Right renal cortex interstitium (tissue), 3 donors: ENCODE results near the gene DGKI. TPM values are rescaled to one million over a fixed set of nuclear protein-coding genes. Genes with fewer than 3 reads are reported as not detected.
"Not testable (repeated sequence)": the region's sequence is repeated elsewhere in the genome, so short reads cannot be mapped to it uniquely, and the experiment has no call there.

Source experiments
- DNase-seq, 3 donors: peaks; one replicate each; pipeline ENCODE4 v3.0.0-alpha.2; 2013; ENCODE audit warnings: low read depth in 3 of 3, low spot score in 2 of 3
- polyA plus RNA-seq, 3 donors: library from polyadenylated mRNA; unstranded; fragments of 120-200 nt; gene quantifications; one replicate each; pipeline ENCODE4 v1.2.1, GENCODE V29; 2013; ENCODE audit not compliant: insufficient read length in 3 of 3

DGKI gene
- polyA plus RNA-seq, 3 donors = 1.4 to 1.9 (median 1.8) TPM

- no peak for DNase-seq
Measured at GRCh38 chr7:137489880-137490279, 356.9 kb downstream of the DGKI start.

- DNase-seq = no peak
Measured at GRCh38 chr7:137488038-137488437, 358.7 kb downstream of the DGKI start.

DNA sequence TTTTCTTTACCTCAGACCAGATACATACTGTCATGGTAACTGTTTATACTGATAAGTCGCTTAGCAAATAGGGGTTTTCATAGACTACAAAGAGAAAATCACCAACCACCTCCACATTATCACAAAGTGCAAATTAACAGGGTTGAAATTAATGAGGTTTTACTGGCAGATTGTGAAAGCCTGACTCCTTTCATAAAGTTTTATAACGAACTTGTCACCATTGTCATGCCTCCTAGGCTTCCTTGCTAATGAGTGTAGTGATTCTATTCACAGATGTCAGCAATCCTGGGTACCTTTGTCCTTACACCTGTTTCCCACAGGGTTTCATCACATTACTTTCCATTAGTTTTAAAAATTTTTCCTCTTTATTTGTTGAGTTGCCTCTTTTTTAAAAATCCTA, 361.0 kb downstream of the DGKI start:
- DNase-seq = no peak

DNA sequence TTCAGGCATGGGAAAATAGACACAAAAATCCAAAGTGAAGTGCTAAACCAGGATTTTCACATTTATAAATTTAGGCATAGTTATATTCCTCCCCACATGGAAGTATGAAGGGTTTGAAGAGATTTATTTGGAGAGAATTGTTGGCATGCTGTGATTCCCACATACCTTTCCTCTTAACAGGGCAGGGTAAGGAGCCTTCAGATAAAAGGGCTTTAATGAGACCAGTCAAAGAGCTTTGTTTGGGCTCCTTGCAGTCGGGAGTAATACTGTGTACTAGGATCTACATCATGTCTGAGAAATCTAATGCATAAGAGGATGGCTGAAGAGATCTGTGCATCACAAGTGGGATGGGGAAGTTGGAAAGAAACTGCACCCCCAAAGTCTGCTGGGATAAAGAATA, 362.4 kb downstream of the DGKI start:
- no peak for DNase-seq

GRCh38 chr7:137482466-137482865, 364.3 kb downstream of the DGKI start:
- DNase-seq = no peak

GRCh38 chr7:137480824-137481365, 365.9 kb downstream of the DGKI start:
- DNase-seq = no peak

GRCh38 chr7:137480401-137480800, 366.4 kb downstream of the DGKI start:
- DNase-seq = no peak

DNA sequence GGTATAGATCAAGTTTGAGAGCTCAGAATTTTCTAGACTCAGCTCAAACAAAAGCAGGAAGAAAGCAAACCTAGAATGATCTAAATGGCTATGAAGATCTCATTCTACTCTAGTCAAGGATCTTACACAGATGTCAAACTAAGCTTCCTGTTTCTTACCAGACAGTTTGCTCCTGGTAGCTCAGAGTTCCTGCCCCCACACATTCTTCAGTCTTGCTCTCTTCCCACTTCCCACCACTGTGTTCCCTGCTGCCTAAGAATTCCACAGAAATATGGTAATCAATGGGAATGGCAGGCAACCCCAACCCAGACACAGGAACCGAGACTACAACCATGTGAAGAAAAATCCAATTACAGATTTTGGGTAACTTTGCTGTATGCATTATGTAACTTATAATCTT, 369.8 kb downstream of the DGKI start:
- DNase-seq = no peak

GRCh38 chr7:137475966-137476365, 370.8 kb downstream of the DGKI start:
- DNase-seq = no peak

GRCh38 chr7:137474540-137475026, 372.2 kb downstream of the DGKI start:
- DNase-seq = no peak

DNA sequence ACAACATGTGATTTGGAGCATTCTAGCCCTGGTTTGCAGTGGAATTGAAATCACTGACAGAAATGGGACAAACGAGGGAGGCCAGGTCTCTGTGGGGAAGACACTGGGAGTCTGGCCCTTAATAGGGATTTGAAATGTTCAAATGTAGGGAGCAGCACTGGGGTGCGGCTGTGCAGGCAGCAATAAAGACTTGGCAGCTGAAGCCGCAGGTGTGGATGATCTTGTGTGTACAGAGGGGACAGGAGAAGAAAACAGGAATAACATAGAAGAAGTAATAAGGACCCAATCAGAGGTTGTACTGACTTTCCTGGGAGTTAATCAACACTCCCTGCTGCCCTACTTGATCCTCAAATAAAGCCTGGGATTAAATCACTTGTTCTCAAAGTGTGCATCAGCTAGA, 375.6 kb downstream of the DGKI start:
- DNase-seq = no peak

GRCh38 chr7:137469858-137470257, 376.9 kb downstream of the DGKI start:
- no peak for DNase-seq

DNA sequence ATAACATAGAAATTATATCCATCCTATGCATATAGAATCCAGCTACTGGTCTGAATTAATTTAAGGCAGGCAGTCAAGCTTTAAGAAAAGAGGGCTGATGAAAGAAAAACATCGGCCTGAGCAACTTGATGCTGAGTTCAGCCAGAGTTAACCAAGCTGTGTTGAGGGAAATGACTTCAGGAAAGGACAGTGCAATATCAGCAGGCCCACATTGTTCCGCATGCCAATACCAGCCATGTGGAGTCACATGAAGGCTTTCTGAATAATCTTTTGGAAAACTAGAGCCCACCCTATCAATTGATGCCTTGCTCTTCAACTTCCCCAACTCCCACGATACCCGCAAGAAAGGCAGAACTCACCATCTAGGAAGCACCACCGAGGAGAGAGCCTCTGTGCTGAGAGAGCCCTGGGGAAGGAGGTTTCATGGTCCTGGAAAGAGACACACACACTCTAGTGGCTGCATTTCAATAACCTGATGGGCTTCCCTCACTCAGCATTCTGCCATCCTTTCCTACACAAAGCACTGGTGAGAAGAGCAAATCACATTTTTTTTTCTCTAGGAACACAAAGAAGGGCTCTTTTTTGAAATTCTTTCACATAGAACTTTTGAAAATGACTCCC, 377.5 kb downstream of the DGKI start:
- DNase-seq = no peak

GRCh38 chr7:137462847-137463246, 383.9 kb downstream of the DGKI start:
- no peak for DNase-seq

DNA sequence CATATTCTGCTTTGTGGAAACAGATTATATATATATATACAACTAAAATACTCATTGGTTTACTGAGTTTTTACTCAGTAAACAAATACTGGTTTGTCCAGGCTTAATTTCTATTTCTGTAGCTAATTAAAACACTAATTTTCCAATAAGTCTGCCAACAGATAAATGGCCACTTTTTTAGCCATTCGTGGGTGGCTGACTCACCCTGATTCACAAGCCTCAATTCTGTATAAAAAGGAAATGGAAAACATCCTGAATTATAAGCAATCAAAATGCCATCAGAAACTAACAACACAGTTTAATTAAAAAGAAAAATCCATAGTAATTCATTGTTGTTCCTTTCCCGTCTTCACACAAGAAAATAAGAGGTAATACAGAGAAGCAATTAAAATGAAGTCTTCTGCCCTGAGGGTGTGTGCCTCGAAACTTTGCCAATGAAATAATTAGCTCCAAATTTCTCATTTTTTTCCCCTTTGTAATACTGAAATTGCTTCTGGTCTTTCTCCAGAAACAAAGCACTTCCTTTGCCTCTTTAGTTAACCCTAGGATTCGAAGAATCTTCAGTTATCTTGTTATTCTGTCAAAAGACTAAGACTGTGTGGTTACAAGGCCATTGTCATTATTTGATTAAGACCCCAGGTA, 384.6 kb downstream of the DGKI start:
- DNase-seq = no peak

DNA sequence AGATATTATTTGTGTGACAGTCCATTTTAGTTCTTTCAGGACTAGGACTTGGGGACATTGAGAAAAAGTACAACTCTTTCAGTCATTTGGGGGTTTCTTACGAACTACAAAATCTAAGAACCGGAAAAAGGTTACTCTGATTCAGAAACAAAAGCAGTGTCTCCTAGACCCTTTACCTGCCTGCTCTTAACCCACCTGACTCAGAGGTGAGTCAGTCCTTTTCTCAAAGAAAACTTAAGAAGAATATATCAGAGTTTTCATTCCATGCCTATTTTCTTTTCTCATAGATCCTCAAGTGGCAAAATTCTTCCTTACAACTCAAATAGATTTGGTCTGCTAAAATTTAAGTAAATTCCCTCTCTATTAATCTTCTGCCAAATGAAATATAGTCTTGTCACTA, 388.4 kb downstream of the DGKI start:
- no peak for DNase-seq

- no peak for DNase-seq
Measured at GRCh38 chr7:137454767-137455166, 392.0 kb downstream of the DGKI start.

- peak in 2 of 3 donors; percentile 53 to 55 for DNase-seq
Measured at GRCh38 chr7:137454246-137454724, 392.5 kb downstream of the DGKI start.

DNA sequence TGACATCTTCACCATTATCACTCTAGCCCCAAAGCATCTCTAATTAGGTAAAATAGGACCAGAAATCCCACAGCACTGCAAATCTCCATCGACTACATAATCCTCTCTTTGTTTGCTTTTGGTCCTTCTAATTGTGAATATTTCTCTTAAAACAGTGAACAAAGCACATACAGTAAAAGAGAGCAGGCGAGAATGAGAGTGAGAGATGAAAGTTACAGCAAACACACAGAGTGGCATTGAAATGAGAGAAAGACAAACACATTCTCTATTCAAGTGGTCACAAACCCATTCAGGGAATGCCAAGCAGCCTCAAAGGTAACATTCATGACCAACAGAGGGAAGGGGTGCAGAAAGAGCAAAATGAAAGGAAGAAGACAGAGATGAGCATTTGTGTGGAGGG, 393.4 kb downstream of the DGKI start:
- no peak for DNase-seq

DNA sequence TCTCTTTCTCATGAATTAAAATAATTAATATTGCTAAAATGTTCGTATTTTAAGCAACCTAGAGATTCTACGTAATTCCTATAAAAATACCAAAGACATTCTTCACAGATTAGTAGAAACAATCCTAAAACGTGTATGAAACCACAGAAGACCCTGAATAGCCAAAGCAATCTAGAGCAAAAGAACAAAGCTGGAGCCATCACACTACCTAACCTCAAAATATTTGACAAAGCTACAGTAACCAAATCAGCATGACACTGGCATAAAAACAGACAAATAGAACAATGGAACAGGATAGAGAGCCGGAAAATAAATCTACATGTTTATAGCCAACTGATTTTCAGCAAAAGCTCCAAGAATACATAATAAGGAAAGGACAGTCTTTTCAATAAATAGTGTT, 397.8 kb downstream of the DGKI start:
- no peak for DNase-seq

- not testable (repeated sequence) for DNase-seq
Measured at GRCh38 chr7:137448572-137448971, 398.2 kb downstream of the DGKI start.

DNA sequence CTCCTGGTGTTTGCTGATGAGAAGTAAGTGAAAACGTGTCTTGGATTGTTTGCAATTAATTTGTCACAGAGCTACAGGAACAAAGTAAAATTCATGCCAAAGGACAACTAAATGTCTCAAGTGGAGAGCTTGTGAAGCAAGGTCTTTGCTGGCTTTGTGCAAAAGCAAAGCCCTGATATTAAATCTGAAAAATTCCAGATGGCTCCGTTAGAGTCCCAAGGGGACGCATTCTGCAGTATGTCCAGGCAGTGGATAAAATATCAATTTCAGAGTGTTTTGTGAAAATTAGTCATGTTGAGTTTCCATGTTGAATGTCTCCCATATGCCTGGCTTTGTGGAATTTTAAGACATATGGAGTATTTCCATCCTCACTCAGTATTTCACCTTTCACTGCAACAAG, 400.7 kb downstream of the DGKI start:
- no peak for DNase-seq
